ENCODE measurements around the gene HOXC9.

Gene HOXC9

GRCh38 chr12:53988541-53989226 is 11.3 kb upstream of the HOXC9 start:
- DNase-seq: no peak

GRCh38 chr12:53989227-53990113 is 10.5 kb upstream of the HOXC9 start:
- no peak for DNase-seq

- no peak for DNase-seq
These were observed 9.5 kb upstream of the HOXC9 start for GRCh38 chr12:53990311-53991076.

GRCh38 chr12:53991077-53991460 is 8.9 kb upstream of the HOXC9 start:
- no peak for DNase-seq

GRCh38 chr12:53992377-53992889 is 7.5 kb upstream of the HOXC9 start:
- no peak for DNase-seq

DNA sequence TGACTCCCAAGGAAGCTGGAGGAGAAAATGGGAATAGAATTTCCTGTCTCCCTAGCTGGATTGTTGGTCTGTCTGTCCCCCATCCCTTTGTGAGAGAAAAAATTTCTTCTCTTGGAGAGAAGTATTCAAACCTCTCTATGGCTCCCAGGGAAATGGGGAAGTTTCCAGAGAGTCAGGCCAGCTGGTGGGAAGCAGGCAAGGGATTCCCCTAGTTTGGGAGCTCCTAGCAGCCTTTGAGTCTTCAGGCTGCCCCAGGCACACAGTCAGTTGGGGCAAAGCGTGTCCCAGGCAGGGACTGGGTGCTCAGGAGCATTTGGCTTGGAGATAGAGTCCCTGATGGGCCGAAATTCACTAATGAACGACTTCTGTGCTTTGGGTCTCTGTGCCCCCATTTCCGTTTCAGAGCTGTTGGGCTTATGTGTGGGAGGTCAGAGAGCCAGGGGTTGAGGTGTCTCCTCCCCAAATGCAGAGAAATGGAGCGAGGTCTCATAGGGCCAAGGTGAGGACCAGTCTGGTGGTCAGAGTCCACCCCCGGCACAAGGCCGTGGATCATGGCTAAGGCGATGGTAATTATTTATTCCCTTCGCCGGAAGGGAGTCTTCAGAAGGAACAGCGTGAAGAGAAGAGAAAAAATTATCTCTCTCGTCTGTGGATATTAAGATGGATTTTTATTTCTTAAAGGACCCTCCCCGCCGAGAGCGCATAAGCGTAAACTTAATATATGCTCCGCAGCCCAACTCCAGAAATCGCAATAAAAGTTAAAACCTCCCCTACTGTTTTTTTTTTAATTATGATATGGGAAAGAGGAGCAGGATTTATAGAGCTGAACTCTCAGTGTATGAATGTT is 6.6 kb upstream of the HOXC9 start:
- DNase-seq: no peak

DNA sequence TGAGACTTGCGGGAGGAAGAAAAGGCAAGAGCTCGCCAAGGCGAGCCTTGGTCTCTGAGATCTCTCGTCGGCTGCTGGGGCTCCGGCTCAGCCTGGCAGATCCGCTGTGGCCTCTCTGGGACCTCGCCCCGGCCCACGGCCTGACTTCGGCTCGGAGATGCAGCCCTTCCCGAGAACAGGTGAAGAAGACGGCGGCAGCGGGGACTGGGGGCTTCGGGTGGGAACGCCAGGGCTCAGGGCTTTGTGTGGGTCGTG is 6.0 kb upstream of the HOXC9 start:
- no peak for DNase-seq

- no peak for DNase-seq
These were observed 5.5 kb upstream of the HOXC9 start for GRCh38 chr12:53994264-53995001.

DNA sequence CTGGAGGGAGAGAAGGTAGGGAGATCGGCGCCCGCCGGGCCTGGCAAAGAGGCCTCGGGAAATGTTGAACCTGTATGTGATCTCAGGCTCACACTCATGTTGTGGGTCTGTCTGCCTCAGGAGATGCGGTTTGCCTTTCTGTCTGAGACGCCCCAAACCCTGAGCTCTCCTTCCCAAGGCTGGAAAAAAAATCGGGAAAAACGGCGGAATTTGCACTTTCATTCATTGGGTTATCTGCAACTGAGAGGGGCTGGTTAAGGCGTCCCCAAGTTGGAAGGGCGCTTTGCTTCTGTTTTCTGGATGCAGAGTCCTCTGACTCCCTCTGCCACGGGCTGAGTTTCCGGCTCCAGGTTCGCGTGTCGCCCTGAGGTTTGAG is 5.0 kb upstream of the HOXC9 start:
- no peak for DNase-seq

DNA sequence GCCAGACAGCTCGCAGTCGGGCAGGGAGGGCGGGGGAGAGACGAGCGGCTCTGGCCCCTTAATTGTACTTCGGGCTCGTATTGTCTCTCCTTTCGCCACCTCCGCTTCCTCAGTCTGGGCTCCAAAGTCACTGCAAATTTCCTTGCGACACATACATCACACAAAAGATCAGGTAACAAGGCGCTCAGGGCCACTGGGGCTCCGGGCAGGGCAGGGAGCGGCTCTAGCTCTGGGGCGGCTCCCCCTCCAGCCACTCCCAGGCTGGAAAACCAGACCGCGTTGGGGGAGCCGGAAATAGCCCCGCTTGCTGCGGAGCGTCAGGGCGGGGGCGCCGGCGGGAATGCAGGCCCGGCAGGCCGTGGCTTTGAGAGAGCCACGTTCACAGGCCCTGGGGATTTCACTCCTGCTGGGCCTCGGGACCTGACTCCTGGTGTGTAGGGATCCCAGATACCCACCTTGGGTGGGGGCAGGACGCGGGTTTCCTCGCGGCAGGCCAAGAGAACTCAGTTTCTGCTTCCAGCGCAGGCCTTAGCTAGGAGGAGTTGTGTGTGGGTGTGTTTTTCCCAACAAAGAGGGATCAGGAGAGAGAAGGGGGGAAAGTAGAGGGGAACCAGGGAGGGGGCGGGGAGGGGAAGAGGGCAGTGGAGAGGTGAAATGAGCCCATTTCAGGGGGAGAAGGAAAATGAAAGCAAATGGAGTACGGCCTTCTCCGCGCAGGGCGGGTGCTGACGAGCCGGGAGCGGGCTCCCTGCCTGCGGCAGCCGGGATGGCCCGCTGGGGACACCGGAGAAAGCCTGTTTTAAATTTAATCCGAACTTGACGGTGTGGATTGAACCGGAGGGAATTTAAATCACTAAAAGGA is 4.4 kb upstream of the HOXC9 start:
- DNase-seq: no peak

DNA sequence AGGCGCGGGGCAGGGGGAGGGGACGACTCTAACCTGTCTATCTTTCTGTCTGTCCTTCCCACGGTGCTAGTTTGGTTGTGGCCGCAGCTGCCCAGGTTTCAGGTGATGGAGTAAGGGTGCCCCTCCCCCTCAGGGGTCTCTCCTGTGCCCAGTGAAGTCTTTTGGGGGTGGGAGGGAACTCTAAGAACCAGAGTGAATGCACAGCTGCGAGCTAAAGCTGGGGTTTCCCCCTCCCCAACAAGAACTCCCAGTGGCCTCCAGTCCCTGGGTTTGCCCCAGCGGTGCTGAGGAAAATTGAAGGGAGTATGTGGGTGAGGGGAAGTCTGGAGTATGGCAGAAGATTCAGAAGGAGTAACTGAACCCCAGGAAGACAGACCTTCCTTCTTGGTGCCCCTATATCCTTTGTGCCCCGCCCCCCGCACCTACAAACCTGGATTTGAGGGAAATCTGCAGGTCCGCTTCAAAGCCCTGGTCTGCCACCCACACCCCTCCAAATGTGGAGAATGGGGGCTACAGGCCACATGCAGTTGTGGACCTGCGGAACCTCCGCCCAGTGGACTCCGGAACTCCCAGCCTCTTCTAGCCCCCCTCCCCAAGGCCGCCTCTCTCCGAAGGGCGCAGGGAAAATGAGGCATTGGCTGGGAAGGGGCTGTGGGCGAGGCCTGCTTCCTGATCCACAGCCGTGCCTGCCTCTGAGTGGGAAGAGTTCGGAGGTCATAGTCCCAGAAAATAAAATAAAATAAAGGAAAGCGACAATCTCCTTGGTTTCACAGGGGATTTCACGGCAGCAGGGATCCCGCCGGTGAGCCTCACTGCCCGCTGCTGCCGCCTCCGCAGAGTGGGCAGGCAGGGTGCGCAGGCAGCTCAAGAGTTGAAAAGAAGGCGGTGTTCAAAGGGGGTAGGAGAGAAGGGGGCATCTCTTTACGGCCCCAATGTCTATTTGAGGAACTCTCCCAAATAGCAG is 3.4 kb upstream of the HOXC9 start:
- no peak for DNase-seq

GRCh38 chr12:53997204-53998109 is 2.5 kb upstream of the HOXC9 start:
- no peak for DNase-seq

DNA sequence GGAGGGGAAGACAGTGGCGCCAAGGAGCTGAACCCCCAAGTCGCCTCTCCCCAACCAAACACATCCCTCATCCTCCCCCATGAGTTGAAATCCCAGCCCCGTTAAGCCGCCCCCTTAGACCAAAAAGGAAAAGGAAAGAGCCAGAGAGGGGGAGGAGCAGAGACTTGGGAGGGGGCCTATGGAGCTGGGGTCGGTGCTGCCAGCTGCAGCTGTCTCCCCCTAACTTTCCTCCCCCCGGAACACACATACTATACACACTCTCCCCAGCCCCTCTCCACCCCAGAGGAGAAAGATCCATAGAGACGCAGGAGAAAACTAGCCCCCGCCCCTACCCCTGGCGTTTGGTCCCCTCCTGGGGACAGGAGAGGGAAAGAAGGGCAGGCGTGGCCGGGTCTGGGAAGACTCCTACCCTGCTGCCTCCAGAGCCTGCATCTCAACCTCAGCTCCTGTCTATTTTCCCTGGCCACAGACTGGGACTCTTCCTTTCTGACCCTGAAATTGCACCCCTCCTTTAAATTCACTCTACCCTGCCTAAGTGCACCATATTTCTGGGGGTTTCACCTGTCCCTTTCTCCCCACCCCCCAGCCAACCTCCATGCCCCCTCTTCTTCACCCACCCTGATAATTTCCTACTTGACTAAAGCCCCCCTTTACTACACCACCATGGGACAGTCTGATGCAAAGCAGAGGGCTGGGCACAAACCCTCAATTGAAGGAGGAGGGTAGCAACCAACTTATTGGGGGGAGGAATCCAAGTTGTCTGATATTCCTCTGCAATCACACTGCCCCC is 1.7 kb upstream of the HOXC9 start:
- no peak for DNase-seq

GRCh38 chr12:53998900-53999236 is 1.1 kb upstream of the HOXC9 start:
- DNase-seq: no peak

DNA sequence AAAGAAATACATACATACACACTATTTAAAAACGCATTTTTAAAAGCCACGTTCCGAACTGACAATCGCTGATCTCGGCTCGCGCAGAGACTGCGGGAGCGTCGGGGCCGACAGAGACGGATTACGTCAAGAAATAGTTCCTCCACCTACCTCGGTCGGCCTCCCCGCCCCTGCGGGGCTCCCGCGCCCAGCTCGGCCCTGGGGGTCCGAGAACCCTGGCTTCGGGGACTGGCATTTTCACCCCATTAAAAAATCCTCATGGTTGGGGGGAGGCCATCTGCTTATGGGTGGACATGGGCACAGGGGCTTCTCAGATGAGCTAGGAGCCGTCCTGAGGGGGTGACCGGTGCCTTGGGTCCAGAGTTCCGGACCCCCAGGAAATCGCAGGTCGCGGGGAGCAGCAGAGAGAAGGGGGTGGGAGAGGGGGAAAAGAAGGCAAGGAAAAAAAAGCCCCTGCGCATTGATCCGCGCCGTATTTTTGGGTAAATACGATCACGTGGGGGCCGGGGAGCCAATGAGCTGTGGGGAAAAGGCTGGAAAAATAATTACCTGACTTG is 324 bp upstream of the HOXC9 start:
- DNase-seq: no peak

DNA sequence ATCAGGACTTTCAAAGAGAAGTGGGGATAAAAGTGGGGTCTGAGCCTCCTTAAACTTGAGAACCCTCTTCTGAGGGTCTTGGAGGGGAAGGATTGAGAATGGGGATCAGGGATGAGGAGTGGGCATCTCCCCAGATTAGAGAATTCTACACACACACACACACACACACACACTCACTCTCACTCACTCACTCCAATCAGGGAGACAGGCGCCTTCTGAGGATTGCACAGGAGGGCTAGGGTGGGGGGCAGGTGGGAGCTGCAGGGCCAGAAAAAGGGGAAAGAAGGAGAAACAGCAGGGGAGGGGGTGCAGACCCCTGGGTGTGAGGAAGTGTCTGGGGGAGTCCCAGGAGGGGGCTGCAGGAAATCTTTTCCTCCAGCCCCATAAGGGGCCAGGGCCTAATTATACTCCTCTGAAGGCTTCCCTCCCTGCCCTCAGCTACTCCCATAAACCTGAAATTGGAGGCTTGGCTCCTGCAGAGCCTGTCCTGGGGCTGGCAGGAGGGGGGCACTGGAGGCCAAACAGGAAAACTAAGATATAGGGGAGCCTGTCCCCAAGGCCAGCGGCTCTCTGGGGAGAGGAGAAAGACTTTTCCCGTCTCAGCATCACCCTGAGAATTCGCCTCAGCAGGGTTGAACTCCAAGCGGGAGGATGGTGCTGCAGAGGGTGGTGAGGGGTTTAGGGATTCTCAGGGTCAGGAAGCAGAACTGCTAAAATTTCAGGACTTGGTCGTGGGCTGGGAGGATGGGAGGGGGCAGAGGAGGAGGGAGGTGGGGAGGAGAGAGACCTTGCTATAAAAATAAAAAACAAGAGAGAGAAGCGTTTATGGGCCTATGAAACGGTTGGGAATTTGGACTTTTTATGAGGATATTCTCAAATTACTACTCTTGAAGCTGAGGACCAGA is 1.6 kb downstream of the HOXC9 start:
- no peak for DNase-seq

Measured in C1 segment of cervical spinal cord (tissue), 14 donors.